ENCODE data around the gene RBM19.

The RBM19 gene

GRCh38 chr12:113955109-113955970 lies 10.8 kb downstream of the RBM19 start:
- DNase-seq = no peak

GRCh38 chr12:113954547-113954946 lies 11.6 kb downstream of the RBM19 start:
- DNase-seq = no peak

GRCh38 chr12:113950873-113951272 lies 15.3 kb downstream of the RBM19 start:
- no peak for DNase-seq

GRCh38 chr12:113949321-113950305 lies 16.5 kb downstream of the RBM19 start:
- DNase-seq = no peak

GRCh38 chr12:113948151-113948914 lies 17.8 kb downstream of the RBM19 start:
- no peak for DNase-seq

- no peak for DNase-seq
These were observed 19.9 kb downstream of the RBM19 start for GRCh38 chr12:113946175-113946574.

GRCh38 chr12:113945174-113946173 lies 20.7 kb downstream of the RBM19 start:
- no peak for DNase-seq

- no peak for DNase-seq
These were observed 23.9 kb downstream of the RBM19 start for GRCh38 chr12:113942209-113942608.

GRCh38 chr12:113941208-113941486 lies 25.0 kb downstream of the RBM19 start:
- DNase-seq = no peak

- no peak for DNase-seq
These were observed 25.5 kb downstream of the RBM19 start for GRCh38 chr12:113940357-113941207.

- DNase-seq = no peak
These were observed 26.3 kb downstream of the RBM19 start for GRCh38 chr12:113939867-113940266.

- no peak for DNase-seq
These were observed 27.7 kb downstream of the RBM19 start for GRCh38 chr12:113938471-113938870.

- DNase-seq = no peak
These were observed 29.7 kb downstream of the RBM19 start for GRCh38 chr12:113936460-113936859.

GRCh38 chr12:113935459-113935858 lies 30.7 kb downstream of the RBM19 start:
- no peak for DNase-seq

- DNase-seq = no peak
These were observed 31.2 kb downstream of the RBM19 start for GRCh38 chr12:113934946-113935345.

GRCh38 chr12:113934060-113934814 lies 31.9 kb downstream of the RBM19 start:
- no peak for DNase-seq

- no peak for DNase-seq
These were observed 32.8 kb downstream of the RBM19 start for GRCh38 chr12:113933201-113933786.

- no peak for DNase-seq
These were observed 33.5 kb downstream of the RBM19 start for GRCh38 chr12:113932381-113933196.

- no peak for DNase-seq
These were observed 34.6 kb downstream of the RBM19 start for GRCh38 chr12:113931517-113931916.
